ENCODE measurements around the gene BTG2. TPM values are rescaled to one million over a fixed set of nuclear protein-coding genes. Genes with fewer than 3 reads are reported as not detected.

Gene BTG2
- total RNA-seq, 1 experiment from 2014 or later: 2.2 TPM

DNA sequence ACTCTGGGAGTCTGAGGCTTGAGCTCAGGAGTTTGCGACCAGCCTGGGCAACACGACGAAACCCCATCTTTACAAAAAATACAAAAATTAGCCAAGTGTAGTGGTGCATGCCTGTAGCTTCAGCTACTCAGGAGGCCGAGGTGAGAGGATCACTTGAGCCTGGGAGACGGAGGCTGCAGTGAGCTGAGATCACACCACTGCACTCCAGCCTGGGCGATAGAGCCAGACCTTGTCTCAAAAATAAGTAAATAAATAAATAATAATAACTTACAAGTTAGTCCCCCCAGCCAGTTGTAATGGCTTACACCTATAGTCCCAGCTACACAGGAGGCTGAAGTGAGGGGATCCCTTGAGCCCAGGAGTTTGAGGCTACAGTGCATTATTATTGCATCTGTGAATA, 21.7 kb upstream of the BTG2 start:
- ChIA-PET CTCF (no interaction called here), POLR2A (ENCODE audit: unreplicated experiment) (no interaction called here)
- ATAC-seq: no peak

GRCh38 chr1:203284411-203285123, 20.8 kb upstream of the BTG2 start:
- Histone ChIP-seq H3K36me3 (ENCODE audit: low read depth, low read length) (no peaks in the 10 kb centered on the region), H4K20me1 (ENCODE audit: low read length) (no peaks in the 10 kb centered on the region), H3K9me3 (ENCODE audit: low read length) (no peaks in the 10 kb centered on the region), H3K4me1 (ENCODE audit: insufficient read depth, low read length) (peaks cover 5% of the 10 kb centered on the region; the same call in 1 of the 2 replicates), H3K27ac (ENCODE audit: low read length) (no peak overlapping the region), H2AFZ (ENCODE audit: low read length) (no peak overlapping the region), H3K9me2 (replicated peaks; ENCODE audit: low read length) (no peaks in the 10 kb centered on the region), H3K4me3 (ENCODE audit: low read length) (no peak overlapping the region), H3K27me3 (ENCODE audit: low read length) (peaks cover 46% of the 10 kb centered on the region), H3F3A (ENCODE audit: low read length, unreplicated experiment) (no peaks in the 10 kb centered on the region), H3K4me2 (ENCODE audit: low read length) (no peak overlapping the region), H3K9ac (ENCODE audit: low read length) (no peak overlapping the region), H3K79me2 (ENCODE audit: low read length) (no peaks in the 10 kb centered on the region)
- DNase-seq (no peak), ATAC-seq (no peak)
- no TSS peak for BruUV-seq (replicated peaks)
- CTCF ChIA-PET: no interaction called here
- POLR2A ChIA-PET (ENCODE audit: unreplicated experiment): no interaction called here
- TF ChIP-seq EZH2 (IDR thresholded peaks at IDR 0.05; ENCODE audit: low read length, unreplicated experiment): no peak
- TF ChIP-seq CTCF (conservative IDR thresholded peaks at IDR 0.05; ENCODE audit: low read depth, low read length): no peak
- no peak for TF ChIP-seq EZH2phosphoT487 (IDR thresholded peaks at IDR 0.05; ENCODE audit: borderline replicate concordance, low read length)
- intact Hi-C loops (cut with micrococcal nuclease): no loop called here

More for the DNA sequence above, 21.7 kb upstream of the BTG2 start:
- peaks cover 41% of the 10 kb centered on the region for H3K27me3 ChIP-seq (ENCODE audit: low read length)
- H3K4me2 ChIP-seq (ENCODE audit: low read length): no peak overlapping the region
- no peak overlapping the region for H3K9ac ChIP-seq (ENCODE audit: low read length)
- H3K4me3 ChIP-seq (ENCODE audit: low read length): no peak overlapping the region
- H2AFZ ChIP-seq (ENCODE audit: low read length): no peak overlapping the region
- H3K36me3 ChIP-seq (ENCODE audit: low read depth, low read length): no peaks in the 10 kb centered on the region
- intact Hi-C loops (cut with micrococcal nuclease): no loop called here
- no peaks in the 10 kb centered on the region for H3K9me2 ChIP-seq (replicated peaks; ENCODE audit: low read length)
- H3K4me1 ChIP-seq (ENCODE audit: insufficient read depth, low read length): peaks cover 5% of the 10 kb centered on the region; the same call in 1 of the 2 replicates
- no peaks in the 10 kb centered on the region for H4K20me1 ChIP-seq (ENCODE audit: low read length)
- H3K27ac ChIP-seq (ENCODE audit: low read length): no peak overlapping the region
- no peak for TF ChIP-seq CTCF (conservative IDR thresholded peaks at IDR 0.05; ENCODE audit: low read depth, low read length)
- TF ChIP-seq EZH2phosphoT487 (IDR thresholded peaks at IDR 0.05; ENCODE audit: borderline replicate concordance, low read length): no peak
- TF ChIP-seq EZH2 (IDR thresholded peaks at IDR 0.05; ENCODE audit: low read length, unreplicated experiment): no peak
- H3K79me2 ChIP-seq (ENCODE audit: low read length): no peaks in the 10 kb centered on the region
- BruUV-seq (replicated peaks): no TSS peak
- DNase-seq: no peak
- no peaks in the 10 kb centered on the region for H3F3A ChIP-seq (ENCODE audit: low read length, unreplicated experiment)
- no peaks in the 10 kb centered on the region for H3K9me3 ChIP-seq (ENCODE audit: low read length)

Data from PC-3 (cell line).